GM12878 (cell line): Measurements from ENCODE around the gene ADIPOR1. TPM values are rescaled to one million over a fixed set of nuclear protein-coding genes. Genes with fewer than 3 reads are reported as not detected.
"Not testable (repeated sequence)": the region's sequence is repeated elsewhere in the genome, so short reads cannot be mapped to it uniquely, and the experiment has no call there.

ENCODE experiments used
- ATAC-seq: fragments of 200-7000 bp; cut with Tn5 transposase; 3 replicates; pipeline ENCODE4 v1.9.1; 2020; ENCODE audit warnings: mild to moderate bottlenecking, moderate library complexity
- BruUV-seq: library from RNA; stranded (reverse); fragments of 400-500 nt; replicated peaks from 2 replicates; lab custom pipeline; 2021; lab: Mats Ljungman, UMichigan
- CTCF ChIA-PET: fragments of 300-600 bp; sonication (Branson Sonifier 250); formaldehyde crosslinking; extraction: SDS; loops from one replicate; lab custom pipeline; 2021; ENCODE audit warnings: inconsistent platforms; lab: Yijun Ruan, JAX
- POLR2A ChIA-PET: fragments of 350-600 bp; formaldehyde crosslinking; extraction: SDS; loops from one replicate; lab custom pipeline; 2021; ENCODE audit warnings: inconsistent platforms; lab: Charles Lee
- RAD21 ChIA-PET: fragments of 300-600 bp; sonication (Branson Sonifier 250); formaldehyde crosslinking; loops from one replicate; lab custom pipeline; 2023; ENCODE audit warnings: antibody characterized with exemption; ENCODE audit not compliant: unreplicated experiment; lab: Charles Lee
- SMC1A ChIA-PET: fragments of 300-600 bp; sonication (Branson Sonifier 250); formaldehyde crosslinking; loops from one replicate; lab custom pipeline; 2023; ENCODE audit not compliant: unreplicated experiment, uncharacterized antibody; lab: Charles Lee
- DNase-seq: peaks from one replicate; pipeline ENCODE4 v3.0.0-alpha.2; 2011; ENCODE audit warnings: low read depth, low spot score
- FAIRE-seq: peaks from 3 replicates; lab custom pipeline; 2011; peaks lifted over from hg19 to GRCh38; lab: Jason Lieb, UNC
- H2AFZ ChIP-seq: 2 replicates; pipeline ENCODE4 v1.6.0; 2011; ENCODE audit warnings: low read depth, low read length, control low read depth; ENCODE audit not compliant: control insufficient read depth
- H3K27ac ChIP-seq: 2 replicates; pipeline ENCODE4 v1.5.1; 2011; ENCODE audit warnings: control low read depth; ENCODE audit not compliant: control insufficient read depth, insufficient read depth
- H3K27me3 ChIP-seq, 2 experiments: replicated peaks in 1 of 2; 2 replicates each; pipeline versions ENCODE4 v1.6.0 to v1.6.1; 2011; ENCODE audit warnings: low read length in 1 of 2; ENCODE audit not compliant: control insufficient read depth in 2 of 2, insufficient read depth in 2 of 2
- H3K36me3 ChIP-seq, 2 experiments: 2 replicates each; pipeline ENCODE4 v1.5.1; 2011; ENCODE audit warnings: low read length in 1 of 2; ENCODE audit not compliant: control insufficient read depth in 2 of 2, insufficient read depth in 2 of 2
- H3K4me1 ChIP-seq: 2 replicates; pipeline ENCODE4 v1.6.1; 2011; ENCODE audit warnings: mild to moderate bottlenecking, low read length, moderate library complexity, mixed read lengths; ENCODE audit not compliant: control insufficient read depth, insufficient read depth
- H3K4me2 ChIP-seq: 2 replicates; pipeline ENCODE4 v1.6.0; 2011; ENCODE audit warnings: control low read depth; ENCODE audit not compliant: control insufficient read depth, insufficient read depth
- H3K4me3 ChIP-seq: fragments of 200-600 bp; sonication (generic); 2 replicates; pipeline ENCODE4 v1.5.1; 2016
- H3K79me2 ChIP-seq: 2 replicates; pipeline ENCODE4 v1.6.0; 2011; ENCODE audit warnings: low read length; ENCODE audit not compliant: control insufficient read depth, insufficient read depth
- H3K9ac ChIP-seq: 2 replicates; pipeline ENCODE4 v1.8.0; 2011; ENCODE audit warnings: low read length, control low read depth, mixed read lengths; ENCODE audit not compliant: control insufficient read depth, insufficient read depth
- H3K9me3 ChIP-seq: replicated peaks from 3 replicates; pipeline ENCODE4 v1.5.1; 2011; ENCODE audit warnings: mild to moderate bottlenecking, low read length; ENCODE audit not compliant: control insufficient read depth, insufficient read depth
- H4K20me1 ChIP-seq: 2 replicates; pipeline ENCODE4 v1.6.0; 2011; ENCODE audit not compliant: control insufficient read depth, insufficient read depth
- BHLHE40 ChIP-seq, 2 experiments: fragments of 450-650 bp in 1 of 2; IDR thresholded peaks; 2 replicates each; pipeline ENCODE4 v1.6.1; 2011 to 2017; ENCODE audit warnings: low read depth in 2 of 2, borderline replicate concordance in 1 of 2, improper control_type of control experiment in 1 of 2, low read length in 1 of 2, mild to moderate bottlenecking in 1 of 2
- CHD2 ChIP-seq: IDR thresholded peaks from 2 replicates; pipeline ENCODE4 v1.6.1; 2011; ENCODE audit warnings: low read depth, low read length, improper control_type of control experiment, borderline replicate concordance
- MLLT1 ChIP-seq: fragments of 450-650 bp; IDR thresholded peaks from 2 replicates; pipeline ENCODE4 v1.6.1; 2016; ENCODE audit warnings: mild to moderate bottlenecking
- WGBS: methylation state at CpG from one replicate; pipeline ENCODE4 v1.1.6; 2016; ENCODE audit warnings: low lambda C conversion rate; ENCODE audit not compliant: insufficient replicate concordance, insufficient coverage; ENCODE audit errors: missing lambda C conversion rate; 5-methylcytosine and 5-hydroxymethylcytosine counted together
- in situ Hi-C: fragments of 300-500 bp; cut with MboI; formaldehyde crosslinking; loops from 9 replicates; pipeline ENCODE4 v1.14.3; 2018; ENCODE audit warnings: mixed read lengths
- intact Hi-C: fragments of 100-400 bp; cut with micrococcal nuclease; formaldehyde crosslinking; loops from one replicate; pipeline ENCODE4 v1.14.2; 2022; ENCODE audit not compliant: unreplicated experiment
- polyA plus RNA-seq, 11 experiments: library from polyadenylated mRNA; depleted of rRNA in 4 of 11; unstranded in 6 of 11; stranded (reverse) in 5 of 11; fragments of >200 nt; fragmentation: Nextera tagmentation in 4 of 11; fragmentation: Illumina TruSeq in 1 of 11; extraction: Ambion mirVana in 4 of 11; extraction: Trizol in 1 of 11; gene quantifications; 1 replicate in 1 of 11; 2 replicates in 10 of 11; pipeline versions ENCODE4 v1.2.1 to v1.2.3, GENCODE V29; 2011 to 2016; ENCODE audit warnings: inconsistent platforms in 2 of 11, missing spikeins in 2 of 11, low read depth in 1 of 11
- total RNA-seq, 4 experiments: library from RNA; depleted of rRNA in 3 of 4; stranded (reverse); fragments of >200 nt in 3 of 4; fragmentation: Illumina TruSeq in 1 of 4; extraction: Trizol in 1 of 4; gene quantifications; 2 replicates each; pipeline versions ENCODE4 v1.2.1 to v1.2.3, GENCODE V29; 2013 to 2021

ADIPOR1 gene
- total and polyA plus RNA-seq, 10 of the 15 experiments (the other 5 are each of a cell fraction or from before 2014, with no cell fraction given): 18.4 to 122 (median 65.6) TPM

GRCh38 chr1:202938287-202938925 lies 19.7 kb downstream of the ADIPOR1 start (continued):
- TF ChIP-seq MLLT1: no peak

- DNase-seq, H2AFZ ChIP-seq, CTCF ChIA-PET, H3K4me2 ChIP-seq, BruUV-seq, intact Hi-C loops, H3K79me2 ChIP-seq, POLR2A ChIA-PET, ATAC-seq, H3K9ac ChIP-seq, H3K27ac ChIP-seq, SMC1A ChIA-PET, H3K36me3 ChIP-seq, H3K27me3 ChIP-seq, H3K4me1 ChIP-seq, H3K9me3 ChIP-seq, H4K20me1 ChIP-seq, H3K4me3 ChIP-seq, FAIRE-seq, in situ Hi-C loops, RAD21 ChIA-PET: not testable (repeated sequence)
- no CpG with 5 or more reads among the region's 6 CpGs for WGBS
Observed at GRCh38 chr1:202936409-202936808, 21.7 kb downstream of the ADIPOR1 start.

- no peak overlapping the region for H3K9ac ChIP-seq
- intact Hi-C loops: no loop called here
- H4K20me1 ChIP-seq: no peaks in the 10 kb centered on the region
- 27% methylated on average over 3 of the region's 3 CpGs for WGBS
- peaks cover 0 to 3% of the 10 kb centered on the region in 2 experiments; a peak in 2 of 4 replicates for H3K36me3 ChIP-seq
- in situ Hi-C loops: no loop called here
- no peaks in the 10 kb centered on the region for H3K4me1 ChIP-seq
- no peak overlapping the region for H3K4me3 ChIP-seq
- no peaks in the 10 kb centered on the region for H3K9me3 ChIP-seq
- FAIRE-seq (no peak), ATAC-seq (no peak), DNase-seq (no peak)
- no peak overlapping the region for H3K27ac ChIP-seq
- no peaks in the 10 kb centered on the region for H3K79me2 ChIP-seq
- CTCF ChIA-PET: no interaction called here
- SMC1A ChIA-PET: no interaction called here
- RAD21 ChIA-PET: no interaction called here
- no peak for TF ChIP-seq BHLHE40 (IDR thresholded peaks at IDR 0.05; ENCODE audit: borderline replicate concordance in 1 of 2, low read depth in 2 of 2, low read length in 1 of 2)
- TF ChIP-seq CHD2: no peak
- no peak overlapping the region for H2AFZ ChIP-seq
- POLR2A ChIA-PET: no interaction called here
- H3K4me2 ChIP-seq: no peak overlapping the region
- no TSS peak for BruUV-seq
- H3K27me3 ChIP-seq: no peaks in the 10 kb centered on the region
Observed at GRCh38 chr1:202935844-202936243, 22.3 kb downstream of the ADIPOR1 start.
